Progenitor cell of endocrine pancreas (in vitro differentiated cells): Measurements from ENCODE around the gene MUS81. TPM values are rescaled to one million over a fixed set of nuclear protein-coding genes. Genes with fewer than 3 reads are reported as not detected.

ENCODE experiments used
- DNase-seq: peaks from one replicate; pipeline ENCODE4 v3.0.0; 2021; ENCODE audit warnings: low spot score; ENCODE audit not compliant: unreplicated experiment
- H3K27ac Mint-ChIP-seq: 2 replicates; pipeline ENCODE4 v1.8.0; 2021; ENCODE audit warnings: mild to moderate bottlenecking, moderate library complexity, mixed read lengths
- H3K27me3 Mint-ChIP-seq: 2 replicates; pipeline ENCODE4 v1.8.0; 2021; ENCODE audit warnings: mixed read lengths
- H3K36me3 Mint-ChIP-seq: 2 replicates; pipeline ENCODE4 v1.8.0; 2022; ENCODE audit warnings: mixed read lengths; ENCODE audit not compliant: insufficient read depth
- H3K4me1 Mint-ChIP-seq: 2 replicates; pipeline ENCODE4 v1.8.0; 2021; ENCODE audit warnings: low read depth, mixed read lengths
- H3K4me3 Mint-ChIP-seq: 2 replicates; pipeline ENCODE4 v1.8.0; 2021; ENCODE audit warnings: low read depth, mild to moderate bottlenecking, moderate library complexity, mixed read lengths
- H3K9me3 Mint-ChIP-seq: 2 replicates; pipeline ENCODE4 v1.8.0; 2021; ENCODE audit warnings: low read depth, mixed read lengths
- CTCF ChIP-seq: fragments of 200-600 bp; sonication (generic); IDR thresholded peaks from one replicate; pipeline ENCODE4 v1.5.0; 2021; ENCODE audit warnings: antibody characterized with exemption, mild to moderate bottlenecking; ENCODE audit not compliant: unreplicated experiment
- total RNA-seq: library from RNA; stranded (reverse); gene quantifications from 2 replicates; pipeline ENCODE4 v1.2.1, GENCODE V29; 2021

Gene MUS81
- total RNA-seq, 1 donor from 2014 or later: 60.5 TPM

GRCh38 chr11:65853246-65853979 lies 6.8 kb upstream of the MUS81 start:
- Mint-ChIP-seq H3K4me1 (peaks cover 14% of the 10 kb centered on the region), H3K4me3 (no peak overlapping the region), H3K9me3 (no peaks in the 10 kb centered on the region), H3K27ac (peak overlapping the region; percentile 89), H3K36me3 (peaks cover 31% of the 10 kb centered on the region), H3K27me3 (no peaks in the 10 kb centered on the region)
- TF ChIP-seq CTCF: no peak
- no peak for DNase-seq

- no peak overlapping the region for H3K27ac Mint-ChIP-seq
- peaks cover 31% of the 10 kb centered on the region for H3K36me3 Mint-ChIP-seq
Measured at GRCh38 chr11:65854161-65854592, 6.1 kb upstream of the MUS81 start.

GRCh38 chr11:65854852-65855837 lies 5.1 kb upstream of the MUS81 start:
- H3K4me1 Mint-ChIP-seq: peaks cover 21% of the 10 kb centered on the region
- DNase-seq: no peak
- no peaks in the 10 kb centered on the region for H3K9me3 Mint-ChIP-seq
- H3K36me3 Mint-ChIP-seq: peaks cover 31% of the 10 kb centered on the region
- TF ChIP-seq CTCF: no peak
- H3K27ac Mint-ChIP-seq: peak overlapping the region; percentile 78
- H3K4me3 Mint-ChIP-seq: peak overlapping the region; percentile 89
- H3K27me3 Mint-ChIP-seq: no peaks in the 10 kb centered on the region

More at GRCh38 chr11:65854161-65854592, 6.1 kb upstream of the MUS81 start:
- peak overlapping the region; percentile 45 for H3K4me3 Mint-ChIP-seq
- no peaks in the 10 kb centered on the region for H3K27me3 Mint-ChIP-seq
- no peaks in the 10 kb centered on the region for H3K9me3 Mint-ChIP-seq
- H3K4me1 Mint-ChIP-seq: peaks cover 17% of the 10 kb centered on the region
- TF ChIP-seq CTCF: no peak
- no peak for DNase-seq

GRCh38 chr11:65855927-65856363 lies 4.3 kb upstream of the MUS81 start:
- no peaks in the 10 kb centered on the region for H3K27me3 Mint-ChIP-seq
- H3K9me3 Mint-ChIP-seq: no peaks in the 10 kb centered on the region
- DNase-seq: no peak
- peaks cover 31% of the 10 kb centered on the region for H3K36me3 Mint-ChIP-seq
- peak overlapping the region; percentile 95 for H3K27ac Mint-ChIP-seq
- TF ChIP-seq CTCF: no peak
- H3K4me1 Mint-ChIP-seq: peaks cover 23% of the 10 kb centered on the region
- peak overlapping the region; percentile 89 for H3K4me3 Mint-ChIP-seq
